C4-2B (cell line): ENCODE data around the gene TVP23A.

ENCODE experiments used
- CTCF ChIP-seq: fragments of 450-650 bp; conservative IDR thresholded peaks from 2 replicates; pipeline ENCODE4 v1.5.1; 2017; ENCODE audit warnings: mild to moderate bottlenecking
- ZFX ChIP-seq: fragments of 450-650 bp; IDR thresholded peaks from 2 replicates; pipeline ENCODE4 v1.6.1; 2017

DNA sequence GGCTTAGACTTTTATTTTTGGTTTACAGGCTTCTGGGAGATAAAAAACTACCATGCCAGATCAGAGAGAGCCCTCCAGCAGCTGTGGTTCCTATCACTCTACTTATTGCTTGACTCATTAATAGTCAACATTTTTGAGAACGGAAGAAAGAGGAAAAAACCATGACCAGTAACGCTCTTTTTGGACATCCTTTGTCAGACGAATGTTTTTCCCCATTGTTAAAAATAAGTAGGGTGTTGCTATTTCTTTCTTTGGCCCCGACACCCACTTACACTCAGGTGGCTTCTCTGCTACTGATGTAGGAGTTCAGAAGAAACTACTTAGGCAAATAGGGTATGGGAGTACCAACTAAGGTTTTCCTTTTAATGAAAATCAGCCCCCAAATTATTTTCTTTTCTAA, 27.5 kb downstream of the TVP23A start:
- TF ChIP-seq CTCF (no peak), ZFX (no peak)
